ENCODE measurements around the gene RXRA. TPM values are rescaled to one million over a fixed set of nuclear protein-coding genes. Genes with fewer than 3 reads are reported as not detected.

RXRA gene
- polyA plus RNA-seq, 1 of the 3 experiments (the other 2 are of a cell fraction): 7.6 TPM

DNA sequence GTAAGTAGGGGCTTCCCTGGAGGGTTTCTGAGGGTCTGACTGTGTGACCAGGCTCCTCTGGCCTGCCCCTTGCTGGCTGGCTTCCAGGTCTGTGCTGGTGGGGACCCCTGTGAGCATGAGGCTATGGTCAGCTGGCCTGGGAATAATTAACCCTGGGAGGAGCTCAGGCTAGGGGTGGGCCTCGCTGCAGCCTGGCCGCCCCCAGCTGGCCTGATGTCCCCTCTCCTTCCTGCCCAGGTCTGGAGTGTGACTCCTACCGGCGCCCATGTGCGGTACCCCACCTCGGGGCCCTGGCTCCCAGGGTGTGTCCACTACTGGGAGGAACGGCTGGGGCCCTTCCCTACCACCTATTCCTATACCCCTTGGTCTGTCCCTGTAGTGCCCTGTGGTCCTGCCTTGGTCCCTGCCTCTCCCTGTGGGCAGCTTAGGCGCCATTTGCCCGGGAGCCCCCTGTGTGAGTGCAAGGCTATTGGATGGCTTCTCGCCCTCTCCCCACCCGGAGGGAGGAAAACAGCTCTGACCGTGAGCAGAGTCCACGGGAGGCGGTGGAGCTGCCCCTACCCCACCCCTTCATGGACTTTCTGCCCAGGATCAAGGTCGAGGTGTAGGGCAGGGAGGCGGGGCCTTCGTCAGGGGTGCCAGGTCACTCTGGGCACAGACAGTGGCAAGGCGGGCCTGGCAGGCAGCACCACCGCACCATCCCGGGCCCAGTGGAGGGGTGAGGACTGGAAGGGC, 9.4 kb downstream of the RXRA start:
- H3K79me2 ChIP-seq (ENCODE audit: insufficient read depth): peaks cover 86% of the 10 kb centered on the region
- H3K4me1 ChIP-seq (ENCODE audit: control insufficient read depth in 1 of 2, insufficient read depth in 2 of 2, low read depth in 1 of 2, low read length in 1 of 2): peaks cover 0 to 96% of the 10 kb centered on the region in 2 experiments; a peak in 1 of 4 replicates
- no peaks in the 10 kb centered on the region for H3K9me2 ChIP-seq
- WGBS (ENCODE audit: low lambda C conversion rate): 98% methylated on average over 5 of the region's 20 CpGs
- no peak for DNase-seq
- no peak overlapping the region for H3K9ac ChIP-seq
- POLR2A ChIA-PET: no interaction called here
- H3K4me3 ChIP-seq (ENCODE audit: low read depth in 2 of 2, low read length in 1 of 2): no peak overlapping the region
- CTCF ChIA-PET: interaction anchor here (0.6 to 2.9 kb wide), 2 partner anchors 10 to 107 kb away, joined by 3 to 11 read pairs; no protein-coding TSS in a partner anchor
- no peak overlapping the region for H3K27ac ChIP-seq (ENCODE audit: low read depth in 2 of 2, low read length in 1 of 2)
- no peaks in the 10 kb centered on the region for H3F3A ChIP-seq (replicated peaks; ENCODE audit: insufficient read depth)
- H3K27me3 ChIP-seq (ENCODE audit: insufficient read depth): no peaks in the 10 kb centered on the region
- H4K20me1 ChIP-seq (ENCODE audit: insufficient read depth): peaks cover 100% of the 10 kb centered on the region
- no peak overlapping the region for H3K4me2 ChIP-seq
- no peaks in the 10 kb centered on the region for H3K9me3 ChIP-seq
- H2AFZ ChIP-seq (ENCODE audit: low read depth): no peak overlapping the region
- H3K36me3 ChIP-seq (replicated peaks in 1 of 2; ENCODE audit: control insufficient read depth in 1 of 2, insufficient read depth in 2 of 2, low read length in 1 of 2): no peaks in the 10 kb centered on the region
- TF ChIP-seq TAF1 (IDR thresholded peaks at IDR 0.05; ENCODE audit: borderline replicate concordance, low read depth, low read length) (no peak), YY1 (IDR thresholded peaks at IDR 0.05; ENCODE audit: low read depth) (no peak), ZBTB33 (IDR thresholded peaks at IDR 0.05; ENCODE audit: borderline replicate concordance, low read depth) (no peak), REST (IDR thresholded peaks at IDR 0.05; ENCODE audit: low read depth, low read length) (no peak), GABPA (IDR thresholded peaks at IDR 0.05; ENCODE audit: low read depth) (no peak), SIN3A (IDR thresholded peaks at IDR 0.05; ENCODE audit: borderline replicate concordance, low read depth, low read length) (no peak), CHD2 (IDR thresholded peaks at IDR 0.05; ENCODE audit: low read length, partially characterized antibody) (no peak), EZH2phosphoT487 (IDR thresholded peaks at IDR 0.05; ENCODE audit: borderline replicate concordance, low read depth) (no peak), USF1 (IDR thresholded peaks at IDR 0.05; ENCODE audit: borderline replicate concordance, low read depth) (no peak), RFX5 (IDR thresholded peaks at IDR 0.05; ENCODE audit: low read length) (no peak), MXI1 (IDR thresholded peaks at IDR 0.05; ENCODE audit: low read depth, low read length) (no peak), ELF1 (IDR thresholded peaks at IDR 0.05) (no peak), GATA2 (CRISPR knock-in tag; IDR thresholded peaks at IDR 0.05) (no peak), IRF3 (IDR thresholded peaks at IDR 0.05; ENCODE audit: low read depth, low read length) (no peak), TCF12 (IDR thresholded peaks at IDR 0.05) (no peak), TEAD4 (IDR thresholded peaks at IDR 0.05; ENCODE audit: borderline replicate concordance, insufficient read depth) (no peak), MEF2A (IDR thresholded peaks at IDR 0.05; ENCODE audit: borderline replicate concordance, low read depth) (no peak), FOSL2 (IDR thresholded peaks at IDR 0.05; ENCODE audit: borderline replicate concordance, low read depth) (no peak)
- TF ChIP-seq, protein P1, sequence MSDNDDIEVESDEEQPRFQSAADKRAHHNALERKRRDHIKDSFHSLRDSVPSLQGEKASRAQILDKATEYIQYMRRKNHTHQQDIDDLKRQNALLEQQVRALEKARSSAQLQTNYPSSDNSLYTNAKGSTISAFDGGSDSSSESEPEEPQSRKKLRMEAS (IDR thresholded peaks at IDR 0.05; ENCODE audit: low read depth): no peak
